ENCODE results near the gene CEP20. TPM values are rescaled to one million over a fixed set of nuclear protein-coding genes. Genes with fewer than 3 reads are reported as not detected.
A peak's percentile ranks its signal among the peaks of the same experiment; 100 is the strongest.

CEP20 gene
- total and polyA plus RNA-seq, 2 of the 8 experiments (the other 6 are each of a cell fraction or from before 2014, with no cell fraction given), result 16.2 to 49.0 TPM

DNA sequence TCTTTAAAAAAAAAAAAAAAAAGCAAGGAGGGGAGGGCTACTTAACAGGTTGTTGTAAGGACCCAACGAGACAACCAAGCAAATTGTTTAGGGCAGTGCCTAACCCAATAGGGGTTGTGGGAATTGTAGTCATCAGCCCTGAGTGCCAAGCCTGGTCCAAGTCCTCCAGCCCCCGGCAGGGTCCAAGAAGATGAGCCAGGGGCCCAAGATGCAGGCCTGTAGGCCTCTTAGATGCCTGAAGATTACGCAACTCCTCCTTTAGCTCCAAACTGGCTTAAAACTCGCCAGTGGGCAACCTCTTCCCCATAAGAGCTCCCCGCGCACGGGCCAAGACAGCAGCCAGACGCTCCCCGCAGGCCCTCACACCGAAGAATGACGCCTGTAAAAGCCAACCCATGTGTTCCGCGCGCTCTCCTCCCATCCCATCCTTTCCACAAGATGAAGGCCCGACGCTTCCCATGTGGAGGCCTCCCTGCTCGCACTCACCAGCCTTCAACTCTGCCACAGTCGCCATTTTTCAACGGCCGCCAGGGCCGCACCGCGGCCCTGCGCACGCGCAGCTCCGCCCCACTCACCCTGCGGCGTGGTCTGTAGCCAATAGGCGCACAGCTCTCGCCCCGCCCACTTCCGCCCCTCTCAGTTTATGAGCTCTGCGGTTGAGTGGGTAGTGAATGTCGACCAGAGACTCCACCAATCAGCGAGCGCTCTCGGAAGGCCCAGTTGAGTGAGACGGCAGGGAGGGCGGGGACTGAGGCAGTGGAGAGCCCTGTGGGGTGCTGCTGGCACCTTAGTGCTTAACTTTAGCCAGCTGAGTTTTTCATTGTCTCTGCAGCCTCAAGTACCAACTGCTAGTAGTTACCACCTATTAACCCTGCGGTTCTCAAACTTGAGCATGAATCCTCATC lies at the start of gene CEP20 (continued):
- no peak for TF ChIP-seq SRF (IDR thresholded peaks at IDR 0.05; ENCODE audit: low read depth, low read length)
- TF ChIP-seq HDAC2 (IDR thresholded peaks at IDR 0.05; ENCODE audit: borderline replicate concordance in 1 of 2, low read depth in 2 of 2, low read length in 2 of 2), result peak in 1 of 2 experiments; percentile 87; a peak in 1 of 4 replicates
- TF ChIP-seq GABPA (IDR thresholded peaks at IDR 0.05; ENCODE audit: borderline replicate concordance, insufficient read depth, low read length), result no peak
- TF ChIP-seq SP4 (IDR thresholded peaks at IDR 0.05; ENCODE audit: low read length), result peak; percentile 97
- TF ChIP-seq MAFK (IDR thresholded peaks at IDR 0.05; ENCODE audit: low read depth, low read length), result no peak
- TF ChIP-seq POLR2A (IDR thresholded peaks at IDR 0.05; ENCODE audit: control extremely low read depth in 1 of 2, low read depth in 2 of 2, low read length in 2 of 2), result peak in 1 of 2 experiments; percentile 87; a peak in 2 of 3 replicates
- TF ChIP-seq CTBP2 (IDR thresholded peaks at IDR 0.05; ENCODE audit: borderline replicate concordance, insufficient read depth, insufficient read length, low read length), result no peak
- TF ChIP-seq HDAC6 (IDR thresholded peaks at IDR 0.05; ENCODE audit: low read depth, low read length), result no peak
- peak; percentile 95 for TF ChIP-seq TAF1 (IDR thresholded peaks at IDR 0.05; ENCODE audit: low read depth, low read length)
- no peak for TF ChIP-seq POU5F1 (IDR thresholded peaks at IDR 0.05; ENCODE audit: low read depth, low read length)
- peak; percentile 87 for TF ChIP-seq PHF8 (conservative IDR thresholded peaks at IDR 0.05; ENCODE audit: low read depth, low read length)
- no peak for TF ChIP-seq FOSL1 (IDR thresholded peaks at IDR 0.05; ENCODE audit: insufficient read depth, low read depth, low read length)
- TF ChIP-seq, protein P1, sequence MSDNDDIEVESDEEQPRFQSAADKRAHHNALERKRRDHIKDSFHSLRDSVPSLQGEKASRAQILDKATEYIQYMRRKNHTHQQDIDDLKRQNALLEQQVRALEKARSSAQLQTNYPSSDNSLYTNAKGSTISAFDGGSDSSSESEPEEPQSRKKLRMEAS (IDR thresholded peaks at IDR 0.05), result no peak
- TF ChIP-seq KDM1A (IDR thresholded peaks at IDR 0.05; ENCODE audit: borderline replicate concordance, low read length), result no peak
- no peak for TF ChIP-seq NANOG (IDR thresholded peaks at IDR 0.05; ENCODE audit: insufficient read depth, low read depth, low read length, poor library complexity, severe bottlenecking)
- TF ChIP-seq EZH2 (IDR thresholded peaks at IDR 0.05; ENCODE audit: low read depth, low read length, severe bottlenecking), result no peak
- no peak for TF ChIP-seq EGR1 (IDR thresholded peaks at IDR 0.05; ENCODE audit: borderline replicate concordance, low read depth, low read length)
- TF ChIP-seq, protein P2, sequence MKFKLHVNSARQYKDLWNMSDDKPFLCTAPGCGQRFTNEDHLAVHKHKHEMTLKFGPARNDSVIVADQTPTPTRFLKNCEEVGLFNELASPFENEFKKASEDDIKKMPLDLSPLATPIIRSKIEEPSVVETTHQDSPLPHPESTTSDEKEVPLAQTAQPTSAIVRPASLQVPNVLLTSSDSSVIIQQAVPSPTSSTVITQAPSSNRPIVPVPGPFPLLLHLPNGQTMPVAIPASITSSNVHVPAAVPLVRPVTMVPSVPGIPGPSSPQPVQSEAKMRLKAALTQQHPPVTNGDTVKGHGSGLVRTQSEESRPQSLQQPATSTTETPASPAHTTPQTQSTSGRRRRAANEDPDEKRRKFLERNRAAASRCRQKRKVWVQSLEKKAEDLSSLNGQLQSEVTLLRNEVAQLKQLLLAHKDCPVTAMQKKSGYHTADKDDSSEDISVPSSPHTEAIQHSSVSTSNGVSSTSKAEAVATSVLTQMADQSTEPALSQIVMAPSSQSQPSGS (IDR thresholded peaks at IDR 0.05; ENCODE audit: low read length), result no peak
- peak; percentile 92 for TF ChIP-seq KDM5A (IDR thresholded peaks at IDR 0.05; ENCODE audit: low read length)
- no peak; the same call in 1 of the 2 replicates for TF ChIP-seq SP2 (IDR thresholded peaks at IDR 0.05; ENCODE audit: low read length)
- TF ChIP-seq CHD2 (IDR thresholded peaks at IDR 0.05; ENCODE audit: low read length), result no peak
- peak; percentile 90 for TF ChIP-seq SP1 (IDR thresholded peaks at IDR 0.05; ENCODE audit: low read depth, low read length)
